Cerebellar cortex (tissue), 1 donor: ENCODE measurements around the gene HNRNPA2B1.
"Not testable (repeated sequence)": the region's sequence is repeated elsewhere in the genome, so short reads cannot be mapped to it uniquely, and the experiment has no call there.

Experiments used
- DNase-seq: peaks from one replicate; pipeline ENCODE4 v3.0.0-alpha.2; 2015; ENCODE audit warnings: low spot score

HNRNPA2B1 gene

DNA sequence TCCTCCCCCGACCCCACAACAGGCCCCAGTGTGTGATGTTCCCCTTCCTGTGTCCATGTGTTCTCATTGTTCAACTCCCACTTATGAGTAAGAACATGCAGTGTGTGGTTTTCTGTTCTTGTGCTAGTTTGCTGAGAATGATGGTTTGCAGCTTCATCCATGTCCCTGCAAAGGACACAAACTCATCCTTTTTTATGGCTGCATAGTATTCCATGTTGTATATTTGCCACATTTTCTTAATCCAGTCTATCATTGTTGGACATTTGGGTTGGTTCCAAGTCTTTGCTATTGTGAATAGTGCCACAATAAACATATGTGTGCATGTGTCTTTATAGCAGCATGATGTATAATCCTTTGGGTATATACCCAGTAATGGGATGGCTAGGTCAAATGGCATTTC lies 36.7 kb downstream of the HNRNPA2B1 start:
- not testable (repeated sequence) for DNase-seq

GRCh38 chr7:26162431-26162830 lies 38.1 kb downstream of the HNRNPA2B1 start:
- no peak for DNase-seq

GRCh38 chr7:26160896-26161295 lies 39.6 kb downstream of the HNRNPA2B1 start:
- no peak for DNase-seq

GRCh38 chr7:26159243-26159642 lies 41.3 kb downstream of the HNRNPA2B1 start:
- DNase-seq, result no peak

DNA sequence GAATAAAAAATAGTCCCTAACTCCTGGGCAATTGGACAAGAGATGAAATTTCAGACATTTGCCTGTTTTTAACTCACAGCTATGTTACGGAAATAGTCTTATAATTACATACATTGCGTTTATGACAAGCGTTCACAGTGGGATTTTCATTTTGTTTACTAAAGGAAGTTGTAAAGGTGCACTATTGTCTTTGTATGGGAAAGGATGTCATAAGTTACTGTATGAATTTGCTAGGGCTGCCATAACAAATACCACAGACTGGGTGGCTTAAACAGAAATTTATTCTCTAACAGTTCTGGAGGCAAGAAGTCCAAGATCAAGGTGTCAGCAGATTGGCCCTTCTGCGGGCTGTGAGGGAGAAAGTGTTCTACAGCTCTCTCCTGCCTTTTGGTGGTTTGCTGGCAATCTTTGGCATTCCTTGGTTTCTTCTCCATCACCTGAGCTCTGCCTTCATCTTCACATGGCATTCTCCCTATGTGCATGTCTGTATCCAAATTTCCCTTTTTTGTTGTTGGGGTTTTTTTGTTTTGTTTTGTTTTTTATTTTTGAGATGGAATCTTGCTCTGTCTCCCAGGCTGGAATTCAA lies 42.9 kb downstream of the HNRNPA2B1 start:
- DNase-seq, result no peak

- DNase-seq, result no peak
These were observed 43.8 kb downstream of the HNRNPA2B1 start for GRCh38 chr7:26156451-26157420.

DNA sequence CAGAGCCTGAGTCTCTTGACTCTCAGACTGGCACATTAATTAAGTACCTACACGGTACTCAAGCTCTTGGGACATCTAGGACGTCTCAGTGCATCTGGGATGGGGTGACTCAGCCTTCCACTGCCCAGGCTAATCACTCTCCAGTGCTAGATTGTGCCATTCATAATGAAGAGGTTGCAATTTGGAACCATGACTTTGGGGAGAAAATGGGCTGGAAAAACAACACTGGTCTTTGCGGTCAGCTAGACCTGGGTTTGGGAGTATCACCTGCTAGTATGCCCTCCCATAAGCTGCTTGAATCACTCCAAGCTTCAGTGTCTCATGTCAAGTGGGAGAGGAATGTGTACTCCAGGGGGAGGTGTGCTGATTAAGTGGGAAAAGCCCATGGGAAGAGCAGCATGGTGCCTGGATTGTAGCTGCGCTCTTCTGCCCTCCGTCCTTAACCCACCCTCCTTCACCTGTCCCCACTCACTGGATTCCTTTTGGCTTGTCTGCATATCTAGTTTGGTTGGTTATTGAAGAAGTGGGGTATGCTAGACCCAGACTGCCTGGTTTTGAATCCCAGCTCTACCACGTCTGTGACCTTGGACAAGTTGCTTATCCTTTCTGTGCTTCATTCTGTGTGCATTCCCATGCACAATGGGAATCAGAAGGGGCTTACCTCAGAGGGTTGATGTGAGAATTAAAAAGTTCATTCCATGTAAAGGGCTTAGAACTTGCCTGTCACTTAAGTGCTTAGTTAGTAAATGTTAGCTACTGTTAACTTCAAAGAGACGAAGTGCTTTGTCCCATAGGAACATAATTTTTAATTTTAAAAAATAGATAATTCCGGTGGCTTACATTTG lies 44.8 kb downstream of the HNRNPA2B1 start:
- no peak for DNase-seq

GRCh38 chr7:26153823-26154783 lies 46.4 kb downstream of the HNRNPA2B1 start:
- no peak for DNase-seq

- no peak for DNase-seq
These were observed 47.2 kb downstream of the HNRNPA2B1 start for GRCh38 chr7:26153241-26153822.

DNA sequence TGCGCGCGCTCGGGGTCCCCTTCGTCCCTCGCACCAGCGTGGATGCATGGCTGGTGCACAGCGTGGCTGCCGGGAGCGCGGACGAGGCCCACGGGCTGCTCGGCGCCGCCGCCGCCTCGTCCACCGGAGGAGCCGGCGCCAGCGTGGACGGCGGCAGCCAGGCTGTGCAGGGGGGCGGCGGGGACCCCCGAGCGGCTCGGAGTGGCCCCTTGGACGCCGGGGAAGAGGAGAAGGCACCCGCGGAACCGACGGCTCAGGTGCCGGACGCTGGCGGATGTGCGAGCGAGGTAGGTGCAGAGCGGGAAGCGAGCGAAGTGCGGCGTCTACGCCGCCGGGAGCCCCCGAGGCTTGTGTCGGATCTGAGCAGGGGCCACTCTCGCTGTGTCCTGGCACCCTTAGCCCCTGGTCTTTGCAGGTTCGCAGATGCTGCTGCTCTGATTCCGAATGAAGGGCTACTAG lies 47.7 kb downstream of the HNRNPA2B1 start:
- not testable (repeated sequence) for DNase-seq

DNA sequence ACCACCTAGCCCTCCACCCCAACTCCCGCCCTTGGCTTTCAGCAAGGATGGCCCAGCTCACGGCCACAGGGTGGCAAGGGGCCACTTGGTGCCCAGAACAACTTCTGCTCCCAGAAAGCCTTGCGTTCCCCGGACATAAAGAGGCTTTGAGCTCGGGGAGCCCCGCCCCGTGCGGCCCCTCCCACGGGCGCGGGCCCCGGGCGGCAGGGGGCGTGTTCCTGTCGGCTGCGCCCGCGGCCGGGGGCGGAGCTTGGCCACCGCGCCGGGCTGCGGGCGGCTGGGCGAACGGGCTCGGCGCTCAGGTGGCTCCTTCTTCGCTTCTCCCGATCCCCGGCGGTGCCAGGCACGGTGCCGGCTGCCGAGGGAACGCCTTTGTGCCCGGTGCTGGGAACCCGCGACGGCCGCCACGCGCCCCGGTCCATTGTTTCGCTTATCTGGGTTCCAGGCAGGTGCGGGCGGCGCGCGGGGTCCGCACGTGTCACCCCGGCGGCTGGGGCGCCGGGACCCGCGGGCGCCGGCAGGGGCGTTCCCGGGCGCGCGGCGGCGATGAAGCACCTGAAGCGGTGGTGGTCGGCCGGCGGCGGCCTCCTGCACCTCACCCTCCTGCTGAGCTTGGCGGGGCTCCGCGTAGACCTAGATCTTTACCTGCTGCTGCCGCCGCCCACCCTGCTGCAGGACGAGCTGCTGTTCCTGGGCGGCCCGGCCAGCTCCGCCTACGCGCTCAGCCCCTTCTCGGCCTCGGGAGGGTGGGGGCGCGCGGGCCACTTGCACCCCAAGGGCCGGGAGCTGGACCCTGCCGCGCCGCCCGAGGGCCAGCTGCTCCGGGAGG lies 48.4 kb downstream of the HNRNPA2B1 start, which contains the start of gene NFE2L3:
Gene NFE2L3 (plus strand): TSS at position 246 of the 829 bp plus-strand sequence. CDS start 301 bp downstream, at position 547.
- peak; percentile 69 for DNase-seq

DNA sequence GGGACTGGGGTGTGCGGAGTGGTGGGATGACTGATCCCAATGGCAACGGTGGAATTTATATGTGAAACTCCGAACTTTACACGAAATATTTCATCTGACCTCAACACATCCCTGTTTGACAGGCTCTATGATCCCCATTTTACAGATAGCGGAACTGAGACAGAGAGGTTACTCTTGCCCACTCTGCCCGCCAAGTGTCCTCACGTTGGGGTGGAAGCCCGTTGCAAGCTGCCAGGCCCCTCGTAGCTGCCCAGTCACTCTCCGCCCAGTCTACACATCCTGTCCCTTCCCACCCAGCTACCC lies 48.9 kb downstream of the HNRNPA2B1 start:
- DNase-seq, result no peak

- DNase-seq, result peak; percentile 87
These were observed 49.5 kb downstream of the HNRNPA2B1 start for GRCh38 chr7:26151096-26151495.

DNA sequence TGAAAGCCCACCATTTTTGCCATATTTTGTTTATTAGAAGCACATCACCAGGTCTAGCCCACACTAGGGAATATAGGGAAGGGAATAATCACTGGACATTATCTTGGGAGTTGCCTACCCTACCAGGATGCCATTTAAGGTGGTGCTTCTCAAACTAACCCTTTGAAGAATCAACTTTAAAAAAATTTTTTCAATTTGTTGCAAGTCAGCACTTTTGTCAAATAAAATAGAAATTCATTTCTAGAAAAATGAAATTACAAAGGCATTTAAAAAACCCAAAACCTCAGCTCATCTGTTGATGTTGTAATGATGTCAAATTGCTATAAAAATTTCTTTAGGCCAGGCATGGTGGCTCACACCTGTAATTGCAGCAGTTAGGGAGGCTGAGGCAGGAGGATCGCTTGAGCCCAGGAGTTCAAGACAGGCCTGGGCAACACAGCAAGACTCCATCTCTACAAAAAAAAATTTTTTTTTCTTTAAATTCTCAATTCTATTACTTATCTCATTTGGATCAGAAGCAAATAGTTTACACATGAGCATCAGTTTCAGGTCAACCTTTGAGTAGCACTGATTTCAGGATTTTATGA lies 51.1 kb downstream of the HNRNPA2B1 start:
- no peak for DNase-seq

DNA sequence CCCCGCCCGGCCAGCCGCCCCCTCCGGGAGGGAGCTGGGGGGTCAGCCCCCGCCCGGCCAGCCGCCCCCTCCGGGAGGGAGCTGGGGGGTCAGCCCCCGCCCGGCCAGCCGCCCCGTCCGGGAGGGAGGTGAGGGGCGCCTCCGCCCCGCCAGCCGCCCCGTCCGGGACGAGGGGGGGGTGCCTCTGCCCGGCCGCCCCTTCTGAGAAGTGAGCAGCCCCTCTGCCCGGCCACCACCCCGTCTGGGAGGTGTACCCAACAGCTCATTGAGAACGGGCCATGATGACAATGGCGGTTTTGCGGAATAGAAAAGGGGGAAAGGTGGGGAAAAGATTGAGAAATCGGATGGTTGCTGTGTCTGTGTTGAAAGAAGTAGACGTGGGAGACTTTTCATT lies 52.2 kb downstream of the HNRNPA2B1 start:
- not testable (repeated sequence) for DNase-seq

- DNase-seq, result not testable (repeated sequence)
These were observed 52.8 kb downstream of the HNRNPA2B1 start for GRCh38 chr7:26147646-26148306.

DNA sequence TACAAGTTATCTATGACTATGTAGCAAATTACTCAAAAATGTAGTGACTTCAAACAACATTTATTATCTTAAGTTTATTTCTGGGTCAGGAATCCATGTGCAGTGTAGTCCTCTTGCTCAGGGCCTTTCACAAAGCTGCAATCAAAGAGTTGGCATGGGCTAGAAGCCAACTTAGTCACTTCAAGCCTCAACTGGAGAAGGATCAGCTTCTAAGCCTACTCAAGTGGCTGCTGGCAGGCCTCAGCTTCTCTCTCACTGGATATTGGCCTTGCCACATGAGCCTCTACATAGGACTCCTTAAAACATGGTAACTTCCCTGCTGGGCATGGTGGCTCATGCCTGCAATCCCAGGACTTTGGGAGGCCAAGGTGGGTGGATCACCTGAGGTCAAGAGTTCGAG lies 53.5 kb downstream of the HNRNPA2B1 start:
- DNase-seq, result no peak

GRCh38 chr7:26145238-26145637 lies 55.3 kb downstream of the HNRNPA2B1 start:
- DNase-seq, result no peak
